Endodermal cell (in vitro differentiated cells): Measurements from ENCODE around the gene NPDC1. TPM values are rescaled to one million over a fixed set of nuclear protein-coding genes. Genes with fewer than 3 reads are reported as not detected.

Source experiments
- DNase-seq: peaks from one replicate; pipeline ENCODE4 v3.0.0-alpha.2; 2017
- H3K27ac ChIP-seq: 2 replicates; pipeline ENCODE4 v1.5.1; 2013; ENCODE audit warnings: mild to moderate bottlenecking, low read depth, low read length, moderate library complexity
- H3K27me3 ChIP-seq: 2 replicates; pipeline ENCODE4 v1.6.1; 2013; ENCODE audit warnings: mild to moderate bottlenecking, low read length, moderate library complexity; ENCODE audit not compliant: insufficient read depth, control insufficient read depth, poor library complexity, severe bottlenecking
- H3K36me3 ChIP-seq: 2 replicates; pipeline ENCODE4 v1.7.0; 2013; ENCODE audit warnings: mild to moderate bottlenecking, low read length, moderate library complexity; ENCODE audit not compliant: control insufficient read depth, insufficient read depth
- H3K4me1 ChIP-seq: one replicate; pipeline ENCODE4 v1.7.0; 2013; ENCODE audit warnings: low read length; ENCODE audit not compliant: control insufficient read depth, insufficient read depth
- H3K4me3 ChIP-seq: 2 replicates; pipeline ENCODE4 v1.5.1; 2013; ENCODE audit warnings: mild to moderate bottlenecking, low read length, moderate library complexity
- H3K9ac ChIP-seq: 2 replicates; pipeline ENCODE4 v1.6.1; 2013; ENCODE audit warnings: mild to moderate bottlenecking, low read length, moderate library complexity; ENCODE audit not compliant: poor library complexity, severe bottlenecking; ENCODE audit errors: extremely low read depth
- H3K9me3 ChIP-seq: 2 replicates; pipeline ENCODE4 v1.6.1; 2013; ENCODE audit warnings: mild to moderate bottlenecking, low read length, moderate library complexity; ENCODE audit not compliant: control insufficient read depth
- H3K27ac Mint-ChIP-seq: 2 replicates; pipeline ENCODE4 v1.8.0; 2020; ENCODE audit warnings: mixed read lengths
- H3K27me3 Mint-ChIP-seq: 2 replicates; pipeline ENCODE4 v1.8.0; 2021; ENCODE audit warnings: mild to moderate bottlenecking, mixed read lengths; ENCODE audit not compliant: insufficient read depth
- H3K36me3 Mint-ChIP-seq: 2 replicates; pipeline ENCODE4 v1.8.0; 2020; ENCODE audit warnings: low read depth, mixed read lengths
- H3K4me1 Mint-ChIP-seq: 2 replicates; pipeline ENCODE4 v1.8.0; 2020; ENCODE audit warnings: mixed read lengths
- H3K4me3 Mint-ChIP-seq: 2 replicates; pipeline ENCODE4 v1.8.0; 2020; ENCODE audit warnings: mild to moderate bottlenecking, moderate library complexity, mixed read lengths
- H3K9me3 Mint-ChIP-seq: 2 replicates; pipeline ENCODE4 v1.8.0; 2020; ENCODE audit warnings: mild to moderate bottlenecking, mixed read lengths
- CTCF ChIP-seq: fragments of 200-600 bp; sonication (generic); conservative IDR thresholded peaks from 2 replicates; pipeline ENCODE4 v1.5.0; 2021; ENCODE audit warnings: antibody characterized with exemption, mild to moderate bottlenecking
- WGBS, 2 experiments: methylation state at CpG; one replicate each; pipeline versions ENCODE4 v1.1.5 to v1.1.7; 2013; ENCODE audit warnings: missing lambda C conversion rate in 2 of 2, mixed read lengths in 1 of 2; ENCODE audit not compliant: insufficient coverage in 1 of 2, insufficient read length in 1 of 2; 5-methylcytosine and 5-hydroxymethylcytosine counted together
- total RNA-seq, 2 donors: library from RNA; stranded (reverse); fragmentation: NEBNext Ultra II Directional in 1 of 2; extraction: Animal tissue kit (Norgen Biotek cat#: 25700) in 1 of 2; gene quantifications; 2 replicates in 1 of 2; 3 replicates in 1 of 2; pipeline ENCODE4 v1.2.1, GENCODE V29; 2021

The NPDC1 gene
- total RNA-seq, 2 donors from 2014 or later = 60.8 to 73.3 TPM

DNA sequence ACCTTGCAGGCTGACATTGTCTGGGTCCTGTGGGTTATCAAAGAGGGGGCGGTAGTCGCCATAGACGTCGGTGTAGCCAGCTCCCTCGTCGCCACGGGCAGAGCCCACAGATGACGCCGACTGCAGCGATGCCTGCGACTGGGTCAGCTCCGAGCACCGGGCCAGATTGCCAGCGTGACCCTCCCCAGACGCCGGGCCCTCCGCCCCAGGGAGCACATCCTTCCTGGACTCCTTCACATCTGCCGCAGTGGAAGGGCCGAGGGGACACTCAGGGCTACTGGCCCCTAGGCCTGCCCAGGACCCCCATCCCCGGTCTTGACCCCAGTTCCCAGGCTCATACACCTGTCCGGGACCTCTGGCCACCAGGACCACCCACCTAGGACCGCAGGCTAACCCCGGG is 31.8 kb downstream of the NPDC1 start:
- Mint-ChIP-seq H3K36me3 (peaks cover 6% of the 10 kb centered on the region), H3K9me3 (peaks cover 1% of the 10 kb centered on the region), H3K27ac (no peak overlapping the region), H3K27me3 (no peaks in the 10 kb centered on the region), H3K4me1 (no peaks in the 10 kb centered on the region), H3K4me3 (no peak overlapping the region)
- no peak overlapping the region for H3K4me3 ChIP-seq
- H3K27me3 ChIP-seq = no peaks in the 10 kb centered on the region
- no peak for DNase-seq
- WGBS, 2 experiments = 90 to 94% methylated on average over 16 to 23 of the region's 23 CpGs
- H3K27ac ChIP-seq = no peak overlapping the region
- no peaks in the 10 kb centered on the region for H3K36me3 ChIP-seq
- no peaks in the 10 kb centered on the region for H3K4me1 ChIP-seq
- no peaks in the 10 kb centered on the region for H3K9me3 ChIP-seq
- no peak overlapping the region for H3K9ac ChIP-seq
- no peak for TF ChIP-seq CTCF

DNA sequence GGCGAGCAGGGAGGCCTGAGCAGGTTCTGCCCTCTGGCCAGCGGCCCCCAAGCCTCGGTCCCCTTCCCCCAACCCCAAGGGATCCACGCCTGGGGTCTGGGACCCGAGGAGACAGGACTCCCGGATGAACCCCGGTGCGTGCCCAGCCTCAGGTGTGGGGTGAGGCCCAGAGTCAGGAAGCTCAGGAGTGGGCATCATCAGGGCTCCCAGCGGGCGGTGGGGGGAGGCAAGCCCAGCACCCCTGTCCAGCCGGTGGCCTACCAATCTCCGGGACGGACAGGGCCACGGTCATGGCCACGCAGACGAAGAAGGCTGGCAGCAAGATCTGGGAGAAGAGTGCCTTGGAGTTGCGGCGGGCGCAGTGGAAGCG is 32.4 kb downstream of the NPDC1 start:
- DNase-seq = no peak
- Mint-ChIP-seq H3K4me3 (no peak overlapping the region), H3K9me3 (peaks cover 1% of the 10 kb centered on the region), H3K4me1 (no peaks in the 10 kb centered on the region), H3K36me3 (peaks cover 6% of the 10 kb centered on the region), H3K27ac (no peak overlapping the region), H3K27me3 (no peaks in the 10 kb centered on the region)
- 93 to 96% methylated on average over 12 to 20 of the region's 20 CpGs for WGBS, 2 experiments
- H3K27me3 ChIP-seq = no peaks in the 10 kb centered on the region
- H3K36me3 ChIP-seq = no peaks in the 10 kb centered on the region
- no peak overlapping the region for H3K4me3 ChIP-seq
- H3K9me3 ChIP-seq = no peaks in the 10 kb centered on the region
- H3K9ac ChIP-seq = no peak overlapping the region
- no peak overlapping the region for H3K27ac ChIP-seq
- no peak for TF ChIP-seq CTCF
- H3K4me1 ChIP-seq = no peaks in the 10 kb centered on the region

DNA sequence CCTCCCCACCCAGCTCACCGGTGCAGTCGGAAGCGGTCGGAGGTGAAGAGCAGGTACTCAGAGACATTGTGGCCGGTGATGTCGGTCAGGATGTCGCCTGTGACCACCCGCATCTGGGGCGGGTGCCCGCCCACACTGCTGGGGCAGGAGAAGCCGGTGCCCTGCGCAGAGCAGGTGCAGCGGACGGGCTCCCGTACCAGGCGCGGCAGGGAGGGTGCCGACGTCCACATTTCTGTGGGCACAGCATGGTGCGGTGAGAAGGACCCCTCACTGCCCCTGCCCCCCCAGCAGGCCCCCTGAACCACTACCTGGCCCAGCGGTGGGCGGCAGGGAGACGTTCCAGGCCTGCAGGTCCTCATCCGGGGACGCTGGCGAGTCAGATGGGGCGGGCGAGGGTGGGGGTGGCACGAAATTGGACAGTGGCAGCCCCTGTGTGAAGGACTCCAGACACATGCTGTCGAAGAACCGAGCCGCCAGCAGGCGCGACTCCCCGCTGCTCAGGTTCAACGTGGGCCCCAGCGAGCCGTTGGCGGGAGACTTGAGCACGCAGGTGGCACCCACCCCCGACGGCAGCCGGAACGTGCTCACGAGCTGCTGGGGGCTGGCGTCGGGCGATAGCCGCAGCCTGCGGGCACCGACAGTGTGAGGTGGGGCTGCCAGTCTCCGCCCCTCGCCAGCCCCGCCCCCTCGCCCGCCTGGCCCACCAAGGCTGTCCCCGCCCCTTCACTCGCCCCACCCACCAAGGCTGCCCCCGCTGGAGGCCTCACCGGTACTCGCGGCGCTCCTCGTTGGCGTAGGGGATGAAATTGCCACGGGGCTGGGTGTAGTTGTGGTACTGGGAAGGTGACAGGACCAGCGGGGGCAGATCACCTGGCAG is 33.0 kb downstream of the NPDC1 start:
- Histone ChIP-seq H3K9me3 (no peaks in the 10 kb centered on the region), H3K27ac (no peak overlapping the region), H3K9ac (no peak overlapping the region), H3K36me3 (no peaks in the 10 kb centered on the region), H3K27me3 (no peaks in the 10 kb centered on the region), H3K4me3 (no peak overlapping the region), H3K4me1 (no peaks in the 10 kb centered on the region)
- DNase-seq = peak; percentile 68
- H3K27me3 Mint-ChIP-seq = no peaks in the 10 kb centered on the region
- H3K4me1 Mint-ChIP-seq = no peaks in the 10 kb centered on the region
- no peak for TF ChIP-seq CTCF
- no peak overlapping the region for H3K4me3 Mint-ChIP-seq
- 85 to 87% methylated on average over 29 to 67 of the region's 67 CpGs for WGBS, 2 experiments
- peaks cover 1% of the 10 kb centered on the region for H3K9me3 Mint-ChIP-seq
- H3K36me3 Mint-ChIP-seq = peaks cover 6% of the 10 kb centered on the region
- H3K27ac Mint-ChIP-seq = no peak overlapping the region
